PC-3 (cell line): ENCODE measurements around the gene C2. TPM values are rescaled to one million over a fixed set of nuclear protein-coding genes. Genes with fewer than 3 reads are reported as not detected.
"Not testable (repeated sequence)": the region's sequence is repeated elsewhere in the genome, so short reads cannot be mapped to it uniquely, and the experiment has no call there.

Experiments
- ATAC-seq: fragments of 200-7000 bp; cut with Tn5 transposase; 2 replicates; pipeline ENCODE4 v1.9.1; 2020; ENCODE audit warnings: mild to moderate bottlenecking, moderate library complexity
- BruUV-seq: library from RNA; stranded (reverse); fragments of 400-500 nt; replicated peaks from 2 replicates; lab custom pipeline; 2021; lab: Mats Ljungman, UMichigan
- CTCF ChIA-PET: fragments of 300-600 bp; sonication (Branson Sonifier 250); formaldehyde crosslinking; loops from one replicate; lab custom pipeline; 2022; ENCODE audit warnings: antibody characterized with exemption; lab: Charles Lee
- POLR2A ChIA-PET: fragments of 300-600 bp; sonication (Branson Sonifier 250); formaldehyde crosslinking; loops from one replicate; lab custom pipeline; 2022; ENCODE audit warnings: antibody characterized with exemption; ENCODE audit not compliant: unreplicated experiment; lab: Charles Lee
- DNase-seq: peaks from one replicate; pipeline ENCODE4 v3.0.0-alpha.2; 2015
- H2AFZ ChIP-seq: fragments of 300-600 bp; sonication (generic); 2 replicates; pipeline ENCODE4 v1.6.0; 2016; ENCODE audit warnings: antibody characterized with exemption, low read length
- H3F3A ChIP-seq: fragments of 300-600 bp; sonication (generic); one replicate; pipeline ENCODE4 v1.6.0; 2017; ENCODE audit warnings: antibody characterized with exemption, low read length, control low read depth, mild to moderate bottlenecking; ENCODE audit not compliant: unreplicated experiment
- H3K27ac ChIP-seq: fragments of 300-600 bp; sonication (generic); 2 replicates; pipeline ENCODE4 v1.5.1; 2016; ENCODE audit warnings: mild to moderate bottlenecking, low read length
- H3K27me3 ChIP-seq: fragments of 300-600 bp; sonication (generic); 2 replicates; pipeline ENCODE4 v1.6.1; 2016; ENCODE audit warnings: low read length, mixed read lengths
- H3K36me3 ChIP-seq: fragments of 300-600 bp; sonication (generic); 2 replicates; pipeline ENCODE4 v1.6.1; 2016; ENCODE audit warnings: low read depth, mixed run types, low read length, mixed read lengths
- H3K4me1 ChIP-seq: fragments of 300-600 bp; sonication (generic); 2 replicates; pipeline ENCODE4 v1.5.1; 2016; ENCODE audit warnings: low read length; ENCODE audit not compliant: insufficient read depth
- H3K4me2 ChIP-seq: fragments of 300-600 bp; sonication (generic); 2 replicates; pipeline ENCODE4 v1.6.0; 2016; ENCODE audit warnings: low read length
- H3K4me3 ChIP-seq: fragments of 300-600 bp; sonication (generic); 2 replicates; pipeline ENCODE4 v1.5.1; 2016; ENCODE audit warnings: mild to moderate bottlenecking, low read length, mixed read lengths
- H3K79me2 ChIP-seq: fragments of 300-600 bp; sonication (generic); 2 replicates; pipeline ENCODE4 v1.6.1; 2017; ENCODE audit warnings: low read length, mixed read lengths
- H3K9ac ChIP-seq: fragments of 300-600 bp; sonication (generic); 2 replicates; pipeline ENCODE4 v1.6.0; 2016; ENCODE audit warnings: mild to moderate bottlenecking, low read length
- H3K9me2 ChIP-seq: fragments of 300-600 bp; sonication (generic); replicated peaks from 2 replicates; pipeline ENCODE4 v1.6.1; 2016; ENCODE audit warnings: mixed run types, low read length, mixed read lengths
- H3K9me3 ChIP-seq: fragments of 300-600 bp; sonication (generic); 2 replicates; pipeline ENCODE4 v1.6.1; 2016; ENCODE audit warnings: low read length, mixed read lengths
- H4K20me1 ChIP-seq: fragments of 300-600 bp; sonication (generic); 2 replicates; pipeline ENCODE4 v1.6.1; 2016; ENCODE audit warnings: low read length, mixed read lengths
- intact Hi-C: fragments of 100-400 bp; cut with micrococcal nuclease; formaldehyde crosslinking; loops from 2 replicates; pipeline ENCODE4 v1.9.0; 2023
- microRNA-seq: library from miRNA; unstranded; fragments of <30 nt; microRNA quantifications from one replicate; pipeline ENCODE4 v1.1.0, GENCODE V29; 2020; ENCODE audit not compliant: unreplicated experiment
- total RNA-seq: library from RNA; depleted of rRNA; stranded (reverse); fragments of >200 nt; gene quantifications from 2 replicates; pipeline ENCODE4 v1.2.3, GENCODE V29; 2014; rRNA removed

The C2 gene
- total RNA-seq, 1 experiment from 2014 or later, result not detected

- H3F3A ChIP-seq, H2AFZ ChIP-seq, H4K20me1 ChIP-seq, H3K27me3 ChIP-seq, H3K27ac ChIP-seq, H3K9me2 ChIP-seq, H3K79me2 ChIP-seq, CTCF ChIA-PET, H3K36me3 ChIP-seq, intact Hi-C loops, BruUV-seq, H3K4me3 ChIP-seq, POLR2A ChIA-PET, ATAC-seq, H3K4me2 ChIP-seq, H3K4me1 ChIP-seq, DNase-seq, H3K9ac ChIP-seq, H3K9me3 ChIP-seq: not testable (repeated sequence)
Measured at GRCh38 chr6:31980998-31981397, 53.5 kb downstream of the C2 start.

- H3F3A ChIP-seq, H3K9me3 ChIP-seq, H3K27me3 ChIP-seq, CTCF ChIA-PET, ATAC-seq, BruUV-seq, H3K79me2 ChIP-seq, H4K20me1 ChIP-seq, H3K27ac ChIP-seq, H3K9me2 ChIP-seq, DNase-seq, H3K4me3 ChIP-seq, POLR2A ChIA-PET, H3K4me2 ChIP-seq, H3K9ac ChIP-seq, H2AFZ ChIP-seq, H3K36me3 ChIP-seq, H3K4me1 ChIP-seq, intact Hi-C loops: not testable (repeated sequence)
Measured at GRCh38 chr6:31981744-31982143, 54.2 kb downstream of the C2 start, which contains the start of gene C4A. TSS of gene C4A (plus strand) at chr6:31982057. CDS start at chr6:31982108, 51 bp downstream.

GRCh38 chr6:31989363-31989762 lies 61.8 kb downstream of the C2 start:
- H4K20me1 ChIP-seq, BruUV-seq, H3K27me3 ChIP-seq, H3K4me3 ChIP-seq, H3K9ac ChIP-seq, H2AFZ ChIP-seq, H3K9me2 ChIP-seq, H3F3A ChIP-seq, POLR2A ChIA-PET, intact Hi-C loops, CTCF ChIA-PET, H3K36me3 ChIP-seq, H3K9me3 ChIP-seq, H3K4me1 ChIP-seq, ATAC-seq, H3K27ac ChIP-seq, DNase-seq, H3K4me2 ChIP-seq, H3K79me2 ChIP-seq: not testable (repeated sequence)

- H3K4me1 ChIP-seq, H4K20me1 ChIP-seq, BruUV-seq, H3F3A ChIP-seq, H3K27ac ChIP-seq, H3K9ac ChIP-seq, POLR2A ChIA-PET, H3K36me3 ChIP-seq, H3K9me2 ChIP-seq, CTCF ChIA-PET, intact Hi-C loops, H2AFZ ChIP-seq, ATAC-seq, H3K4me2 ChIP-seq, H3K79me2 ChIP-seq, DNase-seq, H3K9me3 ChIP-seq, H3K27me3 ChIP-seq, H3K4me3 ChIP-seq: not testable (repeated sequence)
Measured at GRCh38 chr6:31994421-31994820, 66.9 kb downstream of the C2 start.

Small RNA genes within 50 kb of the gene (microRNA-seq; reads per million reads assigned to microRNA genes)
- gene MIR1236, result not detected

Other genes starting within 250 kb of the C2 start
- gene LY6G5C, start 246.7 kb upstream of the C2 start, total RNA-seq, result 1.6 and 1.8 TPM in 2 replicates
- 52.0 and 54.0 TPM in 2 replicates for gene ABHD16A, start 224.4 kb upstream of the C2 start, total RNA-seq
- gene LY6G6F, start 220.9 kb upstream of the C2 start, total RNA-seq, result not detected in 2 replicates
- not detected in 2 replicates for gene LY6G6D, start 212.4 kb upstream of the C2 start, total RNA-seq
- 0.22 TPM in 1 of 2 replicates, not detected in the other for gene LY6G6C, start 206.0 kb upstream of the C2 start, total RNA-seq
- gene MPIG6B, start 204.3 kb upstream of the C2 start, total RNA-seq, result not detected in 2 replicates
- 65.5 and 71.6 TPM in 2 replicates for gene DDAH2, start 198.4 kb upstream of the C2 start, total RNA-seq
- 708 and 743 TPM in 2 replicates for gene CLIC1, start 191.2 kb upstream of the C2 start, total RNA-seq
- 22.7 and 23.0 TPM in 2 replicates for gene MSH5, start 187.7 kb upstream of the C2 start, total RNA-seq
- gene SAPCD1, start 165.1 kb upstream of the C2 start, total RNA-seq, result 4.2 and 6.0 TPM in 2 replicates
- gene VWA7, start 150.4 kb upstream of the C2 start, total RNA-seq, result 0.98 and 1.9 TPM in 2 replicates
- gene VARS1, start 132.0 kb upstream of the C2 start, total RNA-seq, result 89.8 and 130 TPM in 2 replicates
- 93.7 and 143 TPM in 2 replicates for gene LSM2, start 120.8 kb upstream of the C2 start, total RNA-seq
- gene HSPA1L, start 112.4 kb upstream of the C2 start, total RNA-seq, result 0.26 and 0.69 TPM in 2 replicates
- gene HSPA1A, start 112.2 kb upstream of the C2 start, total RNA-seq, result 269 and 324 TPM in 2 replicates
- 265 and 331 TPM in 2 replicates for gene HSPA1B, start 100.0 kb upstream of the C2 start, total RNA-seq
- gene NEU1, start 64.9 kb upstream of the C2 start, total RNA-seq, result 31.7 and 33.1 TPM in 2 replicates
- 3.5 and 4.9 TPM in 2 replicates for gene SLC44A4, start 48.7 kb upstream of the C2 start, total RNA-seq
- 74.5 and 80.8 TPM in 2 replicates for gene EHMT2, start 30.0 kb upstream of the C2 start, total RNA-seq
- gene ZBTB12, start 25.6 kb upstream of the C2 start, total RNA-seq, result 5.4 and 8.6 TPM in 2 replicates
- gene CFB, start 18.4 kb downstream of the C2 start, total RNA-seq, result 0.86 TPM in 1 of 2 replicates, not detected in the other
- gene NELFE, start 31.3 kb downstream of the C2 start, total RNA-seq, result 132 and 142 TPM in 2 replicates
- 81.9 and 95.0 TPM in 2 replicates for gene SKIC2, start 31.5 kb downstream of the C2 start, total RNA-seq
- 27.1 and 32.4 TPM in 2 replicates for gene DXO, start 44.4 kb downstream of the C2 start, total RNA-seq
- 2.2 and 3.6 TPM in 2 replicates for gene C4A, start 54.3 kb downstream of the C2 start, total RNA-seq
- gene C4B, start 87.1 kb downstream of the C2 start, total RNA-seq, result 0.52 and 2.6 TPM in 2 replicates
- not detected in 2 replicates for gene CYP21A2, start 110.7 kb downstream of the C2 start, total RNA-seq
- gene TNXB, start 181.6 kb downstream of the C2 start, total RNA-seq, result 2.9 and 3.3 TPM in 2 replicates
- gene ATF6B, start 200.5 kb downstream of the C2 start, total RNA-seq, result 33.4 and 35.7 TPM in 2 replicates
- gene FKBPL, start 202.6 kb downstream of the C2 start, total RNA-seq, result 12.6 and 16.4 TPM in 2 replicates
- gene PRRT1, start 224.2 kb downstream of the C2 start, total RNA-seq, result 1.5 TPM in 1 of 2 replicates, not detected in the other
- gene PPT2, start 226.4 kb downstream of the C2 start, total RNA-seq, result 16.6 and 30.8 TPM in 2 replicates
- gene EGFL8, start 236.9 kb downstream of the C2 start, total RNA-seq, result 7.9 and 14.9 TPM in 2 replicates
- gene AGPAT1, start 248.4 kb downstream of the C2 start, total RNA-seq, result 54.7 and 59.6 TPM in 2 replicates